Measurements from ENCODE around the gene SLC16A2.

GRCh38 chrX:74408304-74408703, 13.0 kb upstream of the SLC16A2 start:
- no peak for TF ChIP-seq CTCF (IDR thresholded peaks at IDR 0.05 in 4 of 5, conservative IDR thresholded peaks at IDR 0.05 in 1 of 5)
- TF ChIP-seq POLR2A (IDR thresholded peaks at IDR 0.05): no peak

Measured in gastrocnemius medialis (tissue), 4 donors.